H1 (cell line): ENCODE results near the gene APEH. TPM values are rescaled to one million over a fixed set of nuclear protein-coding genes. Genes with fewer than 3 reads are reported as not detected.

Experiments
- CHD7 ChIP-seq: fragments of 300-600 bp; sonication (generic); IDR thresholded peaks from 2 replicates; pipeline ENCODE4 v1.7.1; 2012; ENCODE audit warnings: low read length, moderate library complexity, mild to moderate bottlenecking, inconsistent platforms; ENCODE audit not compliant: insufficient replicate concordance
- polyA plus RNA-seq, 7 experiments: library from polyadenylated mRNA; depleted of rRNA in 3 of 7; stranded (reverse) in 5 of 7; unstranded in 2 of 7; fragments of >200 nt in 5 of 7; fragments of 200-250 nt in 2 of 7; gene quantifications; 1 replicate in 5 of 7; 2 replicates in 1 of 7; 4 replicates in 1 of 7; pipeline versions ENCODE4 v1.2.1 to v1.2.3, GENCODE V29; 2011 to 2013; ENCODE audit warnings: missing spikeins in 2 of 7, mixed read lengths in 2 of 7
- total RNA-seq: library from RNA; stranded (reverse); fragmentation: NEBNext Ultra II Directional; extraction: Animal tissue kit (Norgen Biotek cat#: 25700); gene quantifications from 2 replicates; pipeline ENCODE4 v1.2.1, GENCODE V29; 2021

The APEH gene
- total and polyA plus RNA-seq, 2 of the 8 experiments (the other 6 are each of a cell fraction or from before 2014, with no cell fraction given) = 222 to 260 TPM

DNA sequence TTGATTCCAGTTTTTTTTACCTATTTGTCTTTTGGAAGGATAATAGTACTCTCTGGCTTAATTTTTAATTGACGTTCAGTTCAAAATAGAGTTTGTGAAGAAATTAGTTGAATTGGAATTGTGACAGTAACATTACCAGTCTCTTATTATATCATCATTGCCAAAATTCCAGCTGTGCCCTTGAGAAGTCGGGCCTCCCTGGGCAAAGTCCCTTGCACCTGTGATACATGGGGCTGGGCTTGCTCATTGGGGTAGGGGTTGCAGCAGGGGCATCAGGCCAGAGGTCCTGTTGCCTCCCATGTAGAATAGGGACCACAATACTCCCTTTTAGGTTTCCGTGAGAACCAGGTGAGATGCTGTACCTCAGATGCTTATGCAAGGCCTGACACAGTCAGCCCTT lies 27.9 kb upstream of the APEH start (continued):
- TF ChIP-seq CHD7 = no peak
- TF ChIP-seq, all 59 proteins: peak for 0
